Fibroblast of skin of right quadriceps (primary cell): ENCODE data around the gene KAT6B.

ENCODE experiments used
- DNase-seq: peaks from one replicate; pipeline ENCODE4 v3.0.0-alpha.2; 2013

The KAT6B gene

DNA sequence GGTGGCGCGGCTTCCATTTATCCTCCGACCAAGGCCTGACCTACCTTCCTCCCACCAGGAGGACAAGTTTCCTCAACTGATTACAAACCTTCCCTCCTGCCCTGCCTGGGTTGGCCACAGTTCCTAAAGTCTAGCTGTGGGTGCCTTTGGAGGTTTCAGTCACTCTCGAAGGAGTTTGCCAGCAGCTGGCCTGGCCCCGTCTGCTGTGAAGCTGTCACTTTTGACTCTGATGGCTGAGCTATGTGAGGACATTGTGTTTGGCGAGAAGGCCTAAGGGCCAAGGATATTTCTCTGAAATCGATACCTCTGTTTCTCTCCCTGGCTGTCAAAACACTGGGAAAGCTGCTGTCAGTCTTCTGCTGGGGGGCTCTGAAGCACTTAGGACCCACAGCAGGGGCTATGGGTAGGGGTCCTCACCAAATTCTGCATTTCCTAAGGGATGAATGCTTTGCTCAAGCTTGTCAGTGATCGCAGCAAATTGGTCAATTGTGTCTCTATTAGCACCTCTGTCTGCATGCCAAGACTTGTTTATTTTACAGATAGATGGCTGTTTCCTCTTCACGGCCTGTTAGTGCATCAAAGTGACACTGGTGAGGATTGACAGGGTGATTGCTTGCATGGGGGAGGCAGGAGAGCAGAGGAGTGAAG lies 253.2 kb downstream of the KAT6B start:
- DNase-seq = no peak

DNA sequence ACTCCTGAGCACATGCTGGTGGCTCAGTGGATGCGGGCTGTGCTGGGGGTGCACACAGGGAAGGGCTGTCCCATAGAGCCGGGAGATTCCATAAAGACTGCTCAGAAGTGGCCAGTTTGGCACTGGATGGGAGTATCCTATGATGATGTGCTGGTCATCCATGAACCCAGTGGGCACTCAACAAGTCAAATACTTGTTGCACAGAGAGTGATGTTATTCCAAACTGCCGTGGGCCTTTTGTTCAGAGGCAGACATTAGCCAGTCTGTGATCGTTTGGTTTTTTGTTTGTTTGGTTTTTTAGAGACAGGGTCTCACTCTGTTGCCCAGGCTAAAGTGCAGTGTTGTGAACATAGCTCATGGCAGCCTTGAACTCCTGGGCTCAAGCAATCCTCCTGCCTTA lies 254.2 kb downstream of the KAT6B start:
- no peak for DNase-seq

DNA sequence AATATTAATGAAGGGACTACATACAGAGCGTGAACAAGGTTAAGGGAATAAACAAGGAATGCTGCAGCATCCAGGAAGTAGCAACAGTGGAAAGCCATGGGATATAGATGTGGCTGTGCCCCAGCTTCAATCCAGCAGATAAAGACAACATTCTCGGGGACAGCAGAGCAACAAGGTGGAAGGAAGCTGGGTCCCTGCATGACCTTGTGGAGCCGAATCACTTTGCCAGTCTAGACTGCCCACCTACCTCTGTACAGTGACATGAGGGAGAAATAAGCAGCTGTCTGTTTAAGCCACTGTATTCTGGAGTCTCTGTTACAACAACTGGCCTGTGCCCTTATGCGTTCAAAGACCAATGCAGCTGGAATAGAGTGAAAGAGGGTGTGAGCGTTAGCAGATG lies 255.0 kb downstream of the KAT6B start:
- no peak for DNase-seq
